K562 (cell line): ENCODE results near the gene CDC123. TPM values are rescaled to one million over a fixed set of nuclear protein-coding genes. Genes with fewer than 3 reads are reported as not detected.
A peak's percentile ranks its signal among the peaks of the same experiment; 100 is the strongest.

Experiments
- CREM ChIP-seq: IDR thresholded peaks from 2 replicates; pipeline ENCODE4 v1.6.1; 2014; ENCODE audit warnings: antibody characterized with exemption, low read depth
- CTCF ChIP-seq, 3 experiments: IDR thresholded peaks in 2 of 3; conservative IDR thresholded peaks in 1 of 3; 2 replicates each; pipeline ENCODE4 v1.5.1; 2011 to 2012; ENCODE audit warnings: low read length in 3 of 3, mild to moderate bottlenecking in 3 of 3, control low read depth in 2 of 3, improper control_type of control experiment in 1 of 3, inconsistent platforms in 1 of 3, low read depth in 1 of 3, mixed read lengths in 1 of 3, moderate library complexity in 1 of 3; ENCODE audit not compliant: insufficient read depth in 2 of 3
- NCOA1 ChIP-seq: fragments of 450-650 bp; IDR thresholded peaks from 2 replicates; pipeline ENCODE4 v1.6.1; 2016; ENCODE audit warnings: low read depth
- NFE2L1 ChIP-seq: fragments of 450-650 bp; IDR thresholded peaks from 2 replicates; pipeline ENCODE4 v1.6.1; 2016; ENCODE audit warnings: missing genetic modification characterization, low read depth, mild to moderate bottlenecking, missing compliant biosample characterization, moderate library complexity, borderline replicate concordance
- SFPQ ChIP-seq: fragments of 200-400 bp; formaldehyde crosslinking; IDR thresholded peaks from 2 replicates; pipeline ENCODE4 v1.6.1; 2017; ENCODE audit warnings: mild to moderate bottlenecking, low read depth, low read length, moderate library complexity
- SP1 ChIP-seq: sonication (generic); formaldehyde crosslinking; IDR thresholded peaks from 2 replicates; pipeline ENCODE4 v1.8.1; 2022; ENCODE audit warnings: mild to moderate bottlenecking, missing genetic modification reagents
- SRF ChIP-seq, 2 experiments: fragments of 250-450, 450-650 bp in 1 of 2; sonication (Bioruptor Pico) in 1 of 2; sonication (generic) in 1 of 2; formaldehyde crosslinking; IDR thresholded peaks; 2 replicates each; pipeline versions ENCODE4 v1.5.0 to v1.5.1; 2020 to 2022; ENCODE audit warnings: mild to moderate bottlenecking in 1 of 2, missing genetic modification reagents in 1 of 2
- TGIF2 ChIP-seq: sonication (generic); formaldehyde crosslinking; IDR thresholded peaks from 2 replicates; pipeline ENCODE4 v1.8.1; 2022; ENCODE audit warnings: mild to moderate bottlenecking, missing genetic modification reagents, moderate library complexity
- ZBTB33 ChIP-seq: sonication (generic); formaldehyde crosslinking; IDR thresholded peaks from 2 replicates; pipeline ENCODE4 v1.8.1; 2023; ENCODE audit warnings: mild to moderate bottlenecking, missing genetic modification reagents
- ZNF318 ChIP-seq, 2 experiments: fragments of 450-650 bp; IDR thresholded peaks; 2 replicates each; pipeline ENCODE4 v1.6.1; 2016; ENCODE audit warnings: mild to moderate bottlenecking in 2 of 2, borderline replicate concordance in 1 of 2, low read depth in 1 of 2, moderate library complexity in 1 of 2
- polyA plus RNA-seq, 8 experiments: library from polyadenylated mRNA; depleted of rRNA in 4 of 8; stranded (reverse) in 5 of 8; unstranded in 3 of 8; fragments of >200 nt; fragmentation: Nextera tagmentation in 2 of 8; fragmentation: Illumina TruSeq in 1 of 8; extraction: Ambion mirVana in 2 of 8; extraction: Trizol in 1 of 8; gene quantifications; 2 replicates each; pipeline versions ENCODE4 v1.2.1 to v1.2.3, GENCODE V29; 2011 to 2014; ENCODE audit warnings: inconsistent platforms in 1 of 8, missing spikeins in 1 of 8
- total RNA-seq, 7 experiments: library from RNA; depleted of rRNA in 6 of 7; stranded (reverse); fragments of >200 nt in 6 of 7; fragmentation: Illumina TruSeq in 2 of 7; extraction: Trizol in 2 of 7; gene quantifications; 2 replicates each; pipeline versions ENCODE4 v1.2.1 to v1.2.3, GENCODE V29; 2011 to 2021; ENCODE audit warnings: low replicate concordance in 1 of 7
- TF ChIP-seq, protein P1 (sequence below): fragments of 450-650 bp; IDR thresholded peaks from 2 replicates; pipeline ENCODE4 v1.6.1; 2017; ENCODE audit warnings: mild to moderate bottlenecking, moderate library complexity

CDC123 gene
- total and polyA plus RNA-seq, 9 of the 15 experiments (the other 6 are each of a cell fraction or from before 2014, with no cell fraction given): 137 to 288 (median 175) TPM

- TF ChIP-seq, protein P1, sequence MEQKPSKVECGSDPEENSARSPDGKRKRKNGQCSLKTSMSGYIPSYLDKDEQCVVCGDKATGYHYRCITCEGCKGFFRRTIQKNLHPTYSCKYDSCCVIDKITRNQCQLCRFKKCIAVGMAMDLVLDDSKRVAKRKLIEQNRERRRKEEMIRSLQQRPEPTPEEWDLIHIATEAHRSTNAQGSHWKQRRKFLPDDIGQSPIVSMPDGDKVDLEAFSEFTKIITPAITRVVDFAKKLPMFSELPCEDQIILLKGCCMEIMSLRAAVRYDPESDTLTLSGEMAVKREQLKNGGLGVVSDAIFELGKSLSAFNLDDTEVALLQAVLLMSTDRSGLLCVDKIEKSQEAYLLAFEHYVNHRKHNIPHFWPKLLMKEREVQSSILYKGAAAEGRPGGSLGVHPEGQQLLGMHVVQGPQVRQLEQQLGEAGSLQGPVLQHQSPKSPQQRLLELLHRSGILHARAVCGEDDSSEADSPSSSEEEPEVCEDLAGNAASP: no peak
- TF ChIP-seq SRF (CRISPR knock-in tag; IDR thresholded peaks at IDR 0.05): no peak
- no peak for TF ChIP-seq NFE2L1 (tag)
- TF ChIP-seq ZNF318 (IDR thresholded peaks at IDR 0.05; ENCODE audit: borderline replicate concordance in 1 of 2, low read depth in 1 of 2): no peak
- TF ChIP-seq TGIF2 (CRISPR knock-in tag): no peak
- no peak for TF ChIP-seq SFPQ
- peak; percentile 44; the same call in 1 of the 2 replicates for TF ChIP-seq CREM
- 0 out of 2 replicates have a peak, but pooled peaks have one; percentile 33 for TF ChIP-seq SP1 (CRISPR knock-in tag)
- TF ChIP-seq CTCF (IDR thresholded peaks at IDR 0.05 in 2 of 3, conservative IDR thresholded peaks at IDR 0.05 in 1 of 3; ENCODE audit: insufficient read depth in 2 of 3, low read depth in 1 of 3, low read length in 3 of 3): no peak
- no peak for TF ChIP-seq NCOA1
- TF ChIP-seq ZBTB33 (CRISPR knock-in tag): no peak
Observed at GRCh38 chr10:12208460-12208859, 12.5 kb downstream of the CDC123 start (continued).
